ENCODE data around the gene ACVRL1.

The ACVRL1 gene

DNA sequence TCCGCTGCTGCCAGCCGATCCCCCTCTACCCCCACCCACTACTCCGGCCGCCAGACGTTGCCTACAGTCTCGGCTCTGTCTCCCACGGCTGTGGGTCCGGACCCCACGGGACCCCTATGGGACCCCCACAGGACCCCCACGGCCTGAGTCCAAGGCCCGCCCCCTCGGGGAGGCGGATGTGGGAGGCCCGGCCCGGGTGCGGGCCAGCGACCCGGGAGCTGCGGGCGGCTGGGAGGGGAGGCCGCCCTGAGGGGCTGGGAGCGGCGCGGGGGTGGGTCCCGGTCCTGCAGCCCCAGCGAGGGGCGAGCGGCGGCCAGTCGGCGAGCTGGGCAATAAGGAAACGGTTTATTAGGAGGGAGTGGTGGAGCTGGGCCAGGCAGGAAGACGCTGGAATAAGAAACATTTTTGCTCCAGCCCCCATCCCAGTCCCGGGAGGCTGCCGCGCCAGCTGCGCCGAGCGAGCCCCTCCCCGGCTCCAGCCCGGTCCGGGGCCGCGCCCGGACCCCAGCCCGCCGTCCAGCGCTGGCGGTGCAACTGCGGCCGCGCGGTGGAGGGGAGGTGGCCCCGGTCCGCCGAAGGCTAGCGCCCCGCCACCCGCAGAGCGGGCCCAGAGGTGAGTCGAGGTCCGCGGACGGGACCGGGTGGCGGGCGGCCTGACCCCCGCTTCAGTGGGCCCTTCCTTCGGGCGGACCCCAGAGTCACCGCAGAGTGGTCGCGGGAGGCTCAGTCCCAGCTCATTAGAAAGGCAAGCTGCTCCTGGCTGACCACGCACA lies at the start of gene ACVRL1:
ACVRL1 (plus strand) TSS at position 422 of the 773 bp plus-strand sequence. CDS start 4,971 bp downstream, outside the sequence.
- no peak for DNase-seq (ENCODE audit: low read depth, low spot score)

DNA sequence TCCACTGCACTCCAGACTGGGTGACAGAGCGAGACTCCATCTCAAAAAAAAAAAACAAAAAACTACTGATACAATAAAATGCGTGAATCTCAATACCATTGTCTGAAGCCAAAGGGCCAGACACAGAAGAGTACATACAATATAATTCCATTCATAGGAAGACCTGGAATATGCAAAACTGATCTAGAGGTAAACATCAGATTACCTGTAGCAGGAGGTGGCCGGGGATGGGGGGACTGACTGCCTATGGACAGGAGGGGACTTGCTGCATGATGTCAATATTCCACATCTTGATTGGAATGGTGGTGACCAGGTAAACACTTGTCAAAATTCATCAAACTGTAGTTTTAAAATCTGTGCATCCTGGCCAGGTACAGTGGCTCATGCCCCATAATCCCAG lies 46.3 kb upstream of the ACVRL1 start:
- DNase-seq (ENCODE audit: low read depth, low spot score) = no peak

DNA sequence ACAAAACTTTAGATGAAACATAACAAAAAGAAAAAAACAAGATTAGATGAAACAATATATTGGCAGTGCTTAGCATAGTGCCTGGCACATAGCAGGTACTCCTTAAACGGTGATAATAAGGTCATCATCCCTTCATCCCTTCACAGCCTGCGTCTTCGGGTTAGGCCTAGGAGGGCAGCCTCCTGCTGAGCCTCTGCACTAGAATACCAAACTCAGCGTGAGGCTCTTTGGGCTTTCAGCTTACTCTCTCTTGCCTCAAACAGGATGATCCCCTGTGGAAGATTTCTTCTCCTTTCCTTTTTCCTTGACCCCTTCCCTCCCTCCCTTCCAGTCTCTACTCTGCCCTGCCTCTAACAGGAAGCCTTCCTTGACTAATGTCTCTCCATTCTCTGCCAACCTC lies 44.4 kb upstream of the ACVRL1 start:
- DNase-seq (ENCODE audit: low read depth, low spot score) = peak; percentile 50

DNA sequence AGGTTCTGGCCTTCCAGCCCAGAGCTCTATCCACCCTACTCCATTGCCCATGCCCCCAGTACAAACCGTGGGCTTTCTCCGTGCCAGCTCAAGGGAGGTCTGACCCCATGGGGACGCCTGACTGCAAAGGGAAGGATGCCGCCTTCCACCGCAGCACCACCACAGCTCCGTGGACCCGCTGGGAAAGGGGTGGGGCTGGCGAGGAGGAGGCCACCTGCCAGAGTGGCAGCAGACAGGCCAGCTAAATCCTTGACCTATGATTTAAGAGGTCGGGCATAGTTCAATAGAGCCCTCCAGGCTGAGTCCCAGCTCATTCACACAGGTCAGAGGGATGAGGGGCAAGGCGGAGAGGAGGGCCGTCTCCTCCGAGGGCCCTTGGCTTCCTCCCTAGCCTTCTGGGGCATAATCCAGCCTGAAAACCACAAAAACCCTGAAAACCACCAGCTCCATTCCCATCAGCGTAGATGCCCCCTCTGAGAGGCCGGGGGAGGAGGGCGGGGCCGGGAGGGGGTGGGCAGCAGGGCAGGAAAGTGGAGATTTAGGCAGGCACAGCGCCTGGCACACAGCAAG lies 43.9 kb upstream of the ACVRL1 start:
- DNase-seq (ENCODE audit: low read depth, low spot score) = peak; percentile 48

DNA sequence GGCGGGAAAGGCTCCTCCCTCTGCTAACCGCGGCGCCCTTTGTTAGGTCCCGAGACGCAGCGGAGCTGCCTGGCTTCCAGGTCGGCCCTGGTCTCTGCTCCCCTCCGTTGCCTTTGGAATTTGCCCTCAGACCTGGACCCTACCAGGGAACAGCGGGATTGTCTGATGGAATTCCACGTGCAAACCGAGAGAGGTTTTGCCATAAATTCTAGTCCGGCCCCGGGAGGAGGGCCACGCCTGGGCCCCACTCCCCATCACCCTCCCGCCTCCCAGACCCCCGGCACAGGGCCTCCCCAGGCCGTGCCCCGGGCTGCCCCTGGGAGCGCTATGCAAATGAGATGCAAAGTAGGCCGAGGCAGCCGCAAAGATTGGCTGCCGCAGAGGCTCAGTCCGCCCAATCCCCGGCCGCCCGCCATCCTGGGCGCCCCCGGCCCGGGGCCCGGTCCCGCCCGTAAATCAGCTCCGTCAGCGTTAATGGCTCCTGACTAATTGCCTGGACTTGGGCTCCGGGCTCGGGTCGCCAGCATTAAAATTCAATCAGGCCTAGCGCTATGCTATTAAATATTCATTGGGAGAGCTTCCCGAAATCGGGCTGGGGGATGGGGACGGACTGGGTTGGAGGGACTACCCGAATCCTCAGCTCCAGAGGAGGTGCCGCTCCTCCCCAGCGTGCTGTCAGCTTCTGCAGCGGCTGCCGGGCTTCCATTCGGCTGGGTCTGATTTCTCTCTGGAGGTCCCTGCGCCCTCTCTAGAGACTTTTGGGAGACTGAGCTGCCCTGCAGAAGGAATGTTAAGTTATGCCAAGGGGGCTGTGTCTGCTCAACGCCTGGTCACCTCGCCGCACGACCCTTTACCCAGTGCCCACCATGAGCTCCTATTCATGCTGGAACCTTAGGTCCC lies 43.1 kb upstream of the ACVRL1 start:
- peak; percentile 93 for DNase-seq (ENCODE audit: low read depth, low spot score)

DNA sequence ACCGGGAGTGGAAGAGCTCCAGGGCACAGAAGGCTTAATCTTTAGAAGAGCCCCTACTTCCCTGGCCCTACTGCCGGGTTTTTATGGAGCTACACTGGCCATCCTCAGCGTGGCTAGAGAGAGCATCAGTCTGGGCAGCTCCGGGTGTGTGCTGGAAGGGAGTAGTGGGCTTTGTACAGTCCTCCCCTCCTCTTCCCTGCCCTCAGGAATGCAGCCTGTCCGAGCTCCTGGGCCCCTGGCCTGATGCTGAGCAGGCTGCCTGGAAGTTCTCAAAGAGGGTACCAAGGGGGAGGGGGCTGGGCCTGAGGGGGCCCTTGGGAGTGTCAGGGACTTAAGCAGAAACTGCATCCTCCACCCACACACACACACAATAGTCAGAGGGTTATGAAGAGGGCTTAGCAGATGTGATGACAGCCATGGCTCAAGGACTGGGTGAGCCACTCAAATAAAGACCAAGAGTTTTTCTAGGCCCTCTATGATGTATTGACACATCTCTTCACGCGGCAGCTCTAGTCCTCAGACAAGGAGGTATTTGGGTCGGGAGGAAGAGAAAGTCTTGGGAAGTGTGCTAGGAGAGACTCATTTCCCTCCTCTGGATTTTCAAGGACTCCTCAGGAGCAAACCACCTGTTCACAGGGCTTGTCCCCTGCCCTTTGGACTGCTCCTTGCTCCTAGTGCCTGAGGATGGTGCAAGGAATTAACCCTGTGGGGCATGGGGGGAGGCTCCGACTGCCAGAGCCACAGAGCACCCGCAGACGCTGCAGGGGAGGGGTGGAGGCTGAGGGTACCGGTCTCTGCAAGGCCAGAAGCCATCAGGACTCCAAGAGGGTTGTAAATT lies 42.3 kb upstream of the ACVRL1 start:
- DNase-seq (ENCODE audit: low read depth, low spot score) = peak; percentile 90

DNA sequence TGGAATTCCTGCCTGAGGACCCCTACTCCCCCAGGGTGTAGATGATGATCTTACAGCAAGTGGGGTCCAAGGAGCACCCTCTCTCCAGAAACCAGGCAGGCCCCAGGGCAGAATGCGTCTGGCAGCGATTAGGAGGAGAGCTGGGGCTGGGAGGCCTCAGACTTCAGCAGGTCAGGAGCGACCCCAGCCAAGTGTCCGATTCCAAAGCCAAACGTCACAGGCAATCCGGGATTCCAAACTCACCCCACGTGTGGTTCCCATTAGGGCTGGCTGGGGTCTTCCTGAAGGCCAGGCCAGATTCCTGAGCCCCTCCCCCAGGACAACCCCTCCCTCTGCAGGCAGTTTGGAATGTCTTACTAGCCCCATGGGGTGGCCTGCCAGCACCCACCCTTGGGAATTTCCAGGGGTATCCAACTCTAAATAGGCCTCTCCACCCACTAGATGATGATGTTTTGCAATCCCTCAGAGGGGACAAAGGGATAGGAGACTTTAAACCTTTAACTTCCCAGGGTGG lies 41.5 kb upstream of the ACVRL1 start:
- peak; percentile 89 for DNase-seq (ENCODE audit: low read depth, low spot score)

DNA sequence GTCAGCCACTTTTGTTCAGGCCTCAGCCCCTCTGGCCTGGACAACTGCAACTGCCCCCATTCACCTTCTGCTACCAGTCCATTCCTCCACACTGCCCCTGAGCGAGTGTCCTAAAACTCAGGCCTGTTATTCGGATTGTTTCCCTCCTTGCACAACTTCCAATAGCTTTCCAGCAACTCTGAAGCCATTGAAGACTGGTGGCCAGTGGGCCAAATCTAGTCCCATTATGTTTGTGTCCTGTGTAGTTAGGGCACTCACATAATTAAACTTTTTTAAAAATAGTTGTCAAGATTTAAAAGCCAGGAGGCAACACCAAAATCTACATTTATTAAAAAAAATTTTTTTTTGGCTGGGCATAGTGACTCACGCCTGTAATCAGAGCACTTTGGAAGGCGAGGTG lies 41.0 kb upstream of the ACVRL1 start:
- no peak for DNase-seq (ENCODE audit: low read depth, low spot score)

DNA sequence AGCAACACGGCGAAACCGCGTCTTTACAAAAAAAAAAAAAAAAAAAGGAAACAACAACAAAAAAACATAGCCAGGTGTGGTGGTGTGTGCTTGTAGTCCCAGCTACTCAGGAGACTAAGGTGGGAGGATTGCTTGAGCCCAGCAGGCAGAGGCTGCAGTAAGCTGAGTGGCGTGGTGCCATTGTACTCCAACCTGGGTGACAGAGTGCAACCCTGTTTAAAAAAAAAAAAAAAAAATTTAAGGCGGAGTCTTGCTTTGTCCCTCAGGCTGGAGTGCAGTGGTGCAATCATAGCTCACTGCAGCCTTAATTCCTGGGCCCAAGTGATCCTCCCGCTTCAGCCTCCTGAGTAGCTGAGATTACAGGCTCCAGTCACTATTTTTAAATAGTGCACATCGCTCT lies 40.5 kb upstream of the ACVRL1 start:
- DNase-seq (ENCODE audit: low read depth, low spot score) = peak; percentile 28

DNA sequence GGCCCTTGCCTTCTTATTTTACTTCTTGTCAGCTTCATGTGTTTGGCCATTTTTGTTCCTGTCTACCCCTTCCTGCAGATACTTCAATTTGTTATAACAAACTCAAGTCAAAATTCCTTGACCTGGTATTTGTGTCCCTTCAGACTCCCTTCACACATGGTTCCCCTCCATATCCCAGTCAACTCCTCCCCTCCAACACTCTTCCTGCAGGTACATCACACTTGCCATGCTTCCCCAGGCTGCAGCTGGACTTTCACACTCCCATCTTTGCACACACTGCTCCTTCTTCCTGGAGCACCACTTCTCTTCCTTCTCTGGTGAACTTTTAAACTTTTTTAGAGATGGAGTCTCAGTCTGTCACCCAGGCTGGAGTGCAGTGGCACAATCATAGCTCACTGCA lies 39.9 kb upstream of the ACVRL1 start:
- DNase-seq (ENCODE audit: low read depth, low spot score) = no peak

DNA sequence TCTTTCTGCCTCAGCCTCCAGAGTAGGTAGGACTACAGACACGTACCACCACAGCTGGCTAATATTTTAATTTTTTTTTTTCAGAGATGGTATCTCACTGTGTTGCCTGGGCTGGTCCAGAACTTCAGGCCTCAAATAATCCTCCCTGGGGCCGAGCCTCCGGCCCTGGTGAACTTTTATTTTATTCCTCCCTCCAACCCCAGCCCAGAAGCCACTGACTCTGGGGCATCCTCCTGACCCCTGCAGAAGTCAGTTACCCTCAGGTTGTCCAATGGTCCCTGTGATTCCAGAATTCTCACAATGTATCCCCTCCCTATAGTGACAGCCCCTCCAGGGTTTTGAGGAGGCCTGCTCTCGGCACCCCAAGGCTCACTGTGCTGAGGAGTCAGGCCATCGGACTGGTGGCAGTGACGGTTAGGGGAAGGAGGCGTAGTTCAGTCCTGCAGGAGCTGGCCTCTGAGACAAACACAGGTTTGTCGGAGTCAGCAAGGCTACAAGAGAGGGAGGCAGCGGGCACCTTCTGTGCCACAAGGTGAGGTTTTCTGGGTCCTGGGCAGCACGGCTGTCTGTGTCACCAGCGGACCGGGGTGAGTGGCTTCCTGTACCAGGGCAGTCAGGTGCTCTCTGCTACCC lies 39.4 kb upstream of the ACVRL1 start:
- no peak for DNase-seq (ENCODE audit: low read depth, low spot score)

DNA sequence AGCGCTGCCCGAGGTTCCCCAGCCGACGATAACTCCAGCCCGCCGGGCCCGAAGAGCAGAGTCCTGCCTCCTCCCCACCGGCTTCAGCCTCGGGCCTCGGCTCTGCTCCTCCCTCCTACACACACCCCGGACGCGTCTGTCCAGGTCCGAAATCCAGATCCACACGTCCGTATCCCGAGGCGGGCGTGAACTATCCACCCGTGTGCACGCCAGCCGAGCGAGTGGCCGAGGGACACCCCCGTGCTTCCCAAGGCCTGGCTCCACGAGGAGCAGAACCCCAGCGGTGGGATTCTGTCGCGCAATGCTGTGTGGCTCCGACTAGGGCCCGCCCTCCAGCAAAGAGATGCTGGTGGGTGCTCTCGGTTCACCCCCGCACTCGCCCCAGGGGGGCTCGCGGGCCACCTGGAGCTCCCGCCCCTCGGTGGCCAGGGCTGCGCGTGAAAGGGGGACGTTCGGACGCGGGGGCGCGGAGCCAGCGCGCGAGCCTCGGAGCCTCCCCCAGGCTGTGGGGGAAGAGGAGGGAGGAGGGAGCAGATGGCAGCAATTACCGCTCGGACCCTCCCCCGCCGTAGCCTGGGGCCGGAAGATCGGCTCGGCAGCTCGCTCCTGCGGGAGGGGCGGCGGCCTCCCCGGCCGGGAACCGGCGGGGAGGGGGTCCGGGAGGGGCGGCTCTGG lies 38.3 kb upstream of the ACVRL1 start:
- peak; percentile 72 for DNase-seq (ENCODE audit: low read depth, low spot score)

DNA sequence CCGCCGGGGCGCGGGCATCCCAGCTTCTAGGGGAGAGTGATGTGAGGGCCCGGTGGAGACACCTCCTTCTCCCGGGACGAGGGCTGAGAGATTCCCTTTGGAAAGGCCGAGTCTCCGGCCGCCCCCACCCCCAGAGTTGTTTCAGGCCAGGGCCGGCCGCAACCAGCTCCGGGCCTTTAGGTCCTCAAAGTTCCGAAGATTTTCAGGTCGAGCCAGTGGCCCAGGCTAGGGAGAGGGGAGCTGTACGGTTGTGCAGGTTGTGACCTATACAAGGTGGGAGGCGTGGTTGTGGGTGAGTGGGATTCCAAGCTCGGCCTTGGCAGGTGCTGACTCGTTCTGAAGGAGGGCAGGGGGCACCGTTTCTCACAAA lies 37.8 kb upstream of the ACVRL1 start:
- DNase-seq (ENCODE audit: low read depth, low spot score) = peak; percentile 52

DNA sequence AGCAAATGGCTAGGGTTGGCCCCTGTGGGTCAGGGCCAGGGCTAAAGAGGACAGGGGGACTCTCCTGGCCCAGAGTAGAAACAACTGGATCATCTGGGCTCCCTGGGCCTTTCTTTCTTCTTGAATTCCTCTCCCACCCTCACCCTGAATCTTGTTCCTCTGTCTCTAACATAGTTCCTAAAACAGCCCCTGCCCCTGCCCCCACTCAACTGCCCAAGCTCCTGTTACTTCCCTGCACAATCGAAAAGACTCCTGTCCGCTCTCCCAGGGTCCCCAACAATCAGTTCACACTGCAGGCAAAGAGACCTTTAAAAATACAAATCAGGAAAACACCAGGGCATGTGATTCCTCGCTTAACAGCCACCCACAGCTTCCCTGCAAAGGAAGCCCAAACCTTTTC lies 37.4 kb upstream of the ACVRL1 start:
- no peak for DNase-seq (ENCODE audit: low read depth, low spot score)

DNA sequence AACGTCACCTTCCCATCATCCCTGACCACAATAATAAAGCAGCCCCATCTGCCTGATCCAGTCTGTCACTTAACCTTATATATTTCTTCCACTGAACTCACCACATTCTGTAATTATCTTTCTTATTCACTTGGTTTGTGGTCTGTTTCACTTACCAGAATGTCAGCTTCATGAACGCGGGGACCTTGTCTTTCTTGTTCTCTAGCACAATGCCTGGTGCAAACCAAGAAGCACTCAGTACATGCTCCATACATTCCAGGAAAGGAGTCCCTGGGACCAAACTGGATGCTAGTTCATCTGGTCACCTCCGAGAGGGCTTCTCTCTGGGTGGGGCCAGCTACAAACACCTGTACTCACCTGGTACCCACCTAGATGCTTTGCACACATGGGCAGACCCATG lies 36.8 kb upstream of the ACVRL1 start:
- no peak for DNase-seq (ENCODE audit: low read depth, low spot score)

DNA sequence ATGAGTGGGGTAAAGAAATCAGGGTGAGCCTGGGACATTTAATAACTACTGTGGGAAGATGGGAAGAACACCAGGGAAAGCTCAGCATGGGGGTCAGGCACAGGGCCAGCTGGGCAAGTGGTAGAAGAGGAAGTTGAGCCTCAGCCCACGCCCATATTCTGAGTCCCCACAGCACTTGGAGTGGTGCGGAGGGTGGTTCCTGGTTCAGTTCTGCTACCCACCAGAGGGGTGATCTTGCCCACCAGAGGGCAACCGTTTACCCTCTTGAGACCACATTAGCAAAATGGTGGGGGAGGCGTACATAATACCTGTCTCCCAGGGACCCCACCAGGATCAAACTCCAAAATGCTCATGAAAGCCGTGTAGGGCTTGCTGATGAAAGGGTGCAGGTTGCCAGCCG lies 36.2 kb upstream of the ACVRL1 start:
- DNase-seq (ENCODE audit: low read depth, low spot score) = no peak

DNA sequence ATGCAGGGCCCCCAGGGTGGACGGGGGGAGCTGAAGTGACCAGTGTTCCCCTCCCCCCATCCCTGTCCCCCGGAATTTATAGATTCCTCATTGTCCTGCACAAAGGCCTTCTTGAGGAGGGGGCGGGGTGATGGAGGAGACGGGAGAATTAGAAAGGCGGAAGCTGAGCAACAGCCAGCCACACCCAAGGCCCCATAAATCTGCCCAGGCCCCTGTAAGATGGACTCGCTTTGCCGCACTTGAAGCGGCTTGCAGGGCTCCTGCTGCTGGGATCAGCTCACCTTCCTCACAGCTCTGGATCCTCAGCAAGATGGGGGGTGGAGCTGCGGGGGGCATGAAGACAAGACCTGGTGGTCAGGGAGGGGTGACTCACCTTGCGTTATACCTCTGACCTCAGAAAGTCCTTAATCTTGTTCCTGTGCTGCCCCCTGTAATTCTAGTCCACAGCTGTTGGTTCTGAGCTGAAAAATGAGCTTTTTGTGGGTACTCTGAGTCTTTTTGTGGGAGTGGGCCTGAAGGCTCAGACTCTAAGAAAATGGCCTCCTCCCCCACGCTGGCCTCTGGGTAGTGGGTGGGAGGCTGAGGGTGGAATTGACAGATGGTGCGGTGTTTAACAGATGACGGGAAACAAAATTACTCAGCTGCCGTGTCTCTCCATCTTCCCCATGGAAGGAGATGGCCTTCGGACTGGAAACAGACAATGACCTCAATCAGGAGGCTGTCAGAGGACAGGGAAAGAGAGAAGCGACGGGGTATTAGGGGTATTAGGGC lies 35.2 kb upstream of the ACVRL1 start:
- DNase-seq (ENCODE audit: low read depth, low spot score) = no peak

DNA sequence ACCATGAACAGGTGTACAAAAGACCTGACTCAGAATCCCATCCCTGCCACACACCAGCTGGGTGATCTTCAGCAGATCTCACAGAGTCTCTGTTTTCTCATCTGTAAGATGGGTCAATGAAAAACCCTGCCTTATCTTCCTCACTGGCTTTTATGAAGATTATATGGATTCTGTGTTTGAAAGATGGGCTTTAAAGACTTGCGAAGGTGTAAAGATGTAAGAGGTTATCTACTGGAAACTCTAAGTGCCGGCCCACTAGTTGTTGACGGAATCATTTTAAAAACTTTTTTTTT lies 34.7 kb upstream of the ACVRL1 start:
- no peak for DNase-seq (ENCODE audit: low read depth, low spot score)

DNA sequence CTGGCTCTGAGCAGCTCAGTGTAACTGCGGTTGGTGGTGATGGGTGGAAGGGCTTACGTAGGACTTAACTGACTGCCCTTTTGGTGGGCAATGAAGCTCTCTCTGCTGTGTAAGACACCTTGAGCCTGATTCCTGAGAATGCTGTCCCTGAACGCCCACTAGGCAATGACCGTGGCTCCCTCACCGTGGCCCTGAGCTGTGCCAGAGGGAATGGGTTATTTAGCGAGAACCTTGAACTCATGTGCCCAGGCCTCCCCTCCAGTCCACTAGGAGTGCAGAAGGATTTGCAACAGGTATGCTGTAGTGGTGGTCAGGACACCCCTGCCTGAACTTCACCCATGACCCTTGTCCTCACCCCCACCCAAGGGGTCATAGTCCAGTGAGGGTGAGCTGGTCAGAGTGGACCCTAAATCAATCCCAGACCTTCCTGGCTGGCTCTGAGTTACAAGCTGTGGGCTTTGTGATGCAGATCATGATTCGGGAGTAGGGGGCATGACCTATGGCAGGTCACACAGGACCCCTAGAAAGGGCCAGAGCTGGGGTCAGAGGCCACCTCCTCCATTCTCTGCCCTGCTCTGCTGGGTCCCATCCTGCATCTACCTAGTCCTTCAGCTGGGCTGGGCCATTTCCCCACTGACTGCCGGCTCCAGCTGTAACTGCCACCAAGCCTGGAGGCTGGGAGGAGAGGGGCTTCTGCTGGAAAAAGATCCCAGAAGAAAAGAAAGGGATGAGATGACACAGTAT lies 33.9 kb upstream of the ACVRL1 start:
- DNase-seq (ENCODE audit: low read depth, low spot score) = no peak
